HG02870 (cell line): ENCODE measurements around the gene PNLIPRP2.

Source experiments
- ATAC-seq: cut with Tn5 transposase; IDR thresholded peaks from one replicate; pipeline ENCODE4 v1.9.1; 2021; ENCODE audit warnings: mild to moderate bottlenecking, moderate library complexity; ENCODE audit not compliant: unreplicated experiment

Gene PNLIPRP2

DNA sequence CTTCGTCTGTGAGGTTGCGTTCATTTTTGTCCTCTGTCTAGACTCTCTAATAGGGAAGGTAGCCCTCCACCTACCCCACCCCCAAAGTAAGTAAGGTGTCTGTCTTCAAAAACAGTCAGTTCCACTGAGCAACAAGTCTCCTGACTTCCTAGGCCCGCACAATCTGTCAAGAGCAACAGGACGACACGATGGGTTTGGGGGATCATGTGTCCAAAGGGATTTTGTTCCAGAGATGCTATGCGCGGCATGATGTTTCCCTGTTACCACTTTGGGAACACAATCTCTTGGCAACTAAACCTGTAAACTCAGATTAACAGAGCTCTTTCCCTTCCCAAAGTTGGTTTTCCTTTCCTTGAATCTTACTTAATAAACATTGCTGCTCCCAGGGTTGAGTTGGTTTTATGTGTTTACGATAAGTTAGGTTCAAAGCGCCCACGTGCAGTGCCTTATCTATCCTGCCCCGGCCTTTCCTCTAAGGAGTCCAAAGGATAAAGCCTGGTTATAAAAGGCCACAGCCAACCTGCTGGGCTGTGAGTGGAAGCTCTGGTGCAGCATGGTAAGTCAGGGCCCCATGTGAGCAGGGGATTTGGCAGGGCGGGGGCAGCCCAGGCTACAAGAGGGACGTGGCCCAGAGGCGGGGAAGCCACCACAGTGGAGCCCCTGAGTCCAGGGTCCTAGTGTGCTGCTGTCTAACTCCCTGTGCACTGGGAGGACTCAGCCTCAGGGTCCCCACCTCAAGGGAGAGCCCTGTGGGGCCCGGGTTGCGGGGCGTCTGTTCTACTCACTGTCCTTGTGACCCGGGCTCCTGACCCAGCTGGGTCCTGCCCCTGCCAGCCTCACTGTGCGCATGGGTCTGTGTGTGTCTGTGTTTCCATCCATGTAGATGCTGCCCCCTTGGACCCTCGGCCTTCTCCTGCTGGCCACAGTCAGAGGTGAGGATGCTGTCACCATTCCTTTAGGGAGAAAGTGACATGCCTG is at the start of gene PNLIPRP2:
PNLIPRP2 (plus strand) TSS at position 531 of the 978 bp plus-strand sequence.
- no peak for ATAC-seq

GRCh38 chr10:116574797-116575196 is 46.0 kb upstream of the PNLIPRP2 start:
- ATAC-seq = no peak

DNA sequence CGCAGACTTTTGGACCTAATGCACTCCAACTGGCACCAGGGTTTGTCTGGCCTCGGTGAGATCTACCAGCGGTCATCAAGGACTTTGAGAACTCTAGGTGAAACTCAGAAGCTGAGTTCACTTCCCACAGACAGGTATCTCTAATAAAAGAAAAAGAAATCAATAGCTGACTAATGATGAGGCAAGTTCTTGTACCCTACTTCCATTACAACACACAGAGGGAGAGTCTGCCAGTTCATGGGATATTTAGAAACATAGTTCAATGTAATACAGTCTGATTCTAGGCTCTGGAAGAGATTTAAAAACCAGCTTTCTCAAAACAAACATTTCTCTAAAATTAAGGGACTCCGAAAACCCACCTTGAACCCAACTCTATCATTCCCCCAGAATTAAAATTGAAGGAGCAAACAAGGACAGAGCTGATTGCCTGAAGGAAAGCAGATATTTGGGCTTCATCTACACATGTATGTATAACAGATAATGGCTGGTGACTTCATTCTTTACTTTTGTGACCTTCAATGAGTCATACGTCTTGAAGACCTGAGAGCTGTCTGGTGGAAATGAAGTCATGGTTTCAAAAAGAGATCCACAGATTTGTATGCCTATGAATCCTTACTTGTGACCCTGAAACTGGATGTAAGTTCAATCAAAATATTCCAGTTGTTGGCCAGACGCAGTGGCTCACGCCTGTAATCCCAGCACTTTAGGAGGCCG is 32.7 kb upstream of the PNLIPRP2 start:
- ATAC-seq = no peak

DNA sequence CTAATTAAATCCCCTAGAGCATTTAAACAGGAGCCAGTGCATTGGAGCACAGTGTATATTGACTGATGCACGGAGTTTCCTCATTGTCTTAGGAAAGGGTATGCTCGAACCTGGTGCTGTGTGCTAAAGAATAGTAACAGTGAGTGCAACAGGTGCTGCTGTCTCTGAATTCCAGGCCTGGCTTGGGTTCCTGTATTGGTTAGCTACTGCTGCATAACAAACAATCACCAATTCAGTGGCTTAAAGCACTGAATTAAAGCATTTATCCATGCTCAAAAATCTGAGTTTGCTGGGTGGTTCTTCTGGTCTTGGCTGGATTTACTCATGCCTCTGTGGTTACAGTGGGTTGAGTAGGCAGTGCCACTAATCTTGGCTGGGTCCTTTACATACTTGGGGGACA is 31.8 kb upstream of the PNLIPRP2 start:
- ATAC-seq = no peak

DNA sequence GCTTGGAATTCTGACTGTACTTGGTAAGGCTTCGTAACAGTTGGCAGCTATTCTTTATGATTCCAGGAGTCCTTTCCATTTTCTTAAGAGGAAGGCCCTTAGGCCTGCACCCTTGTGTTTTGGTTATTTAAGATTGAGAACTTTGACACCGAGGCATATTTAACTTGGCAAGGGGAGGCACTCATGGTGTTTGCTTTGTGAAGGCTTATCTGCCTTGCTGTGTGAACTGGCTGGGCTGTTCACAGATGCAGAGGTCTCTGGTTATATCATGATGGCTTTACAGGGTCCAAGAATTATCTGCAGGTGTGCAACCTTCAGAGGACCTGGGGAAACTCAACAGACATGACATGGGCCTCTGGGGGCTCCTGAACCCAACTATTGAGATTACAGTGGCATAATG is 30.8 kb upstream of the PNLIPRP2 start:
- ATAC-seq = no peak

- no peak for ATAC-seq
These were observed 29.9 kb upstream of the PNLIPRP2 start, which contains the start of gene PNLIPRP1 for GRCh38 chr10:116590590-116591444. TSS of gene PNLIPRP1 (plus strand) at chr10:116590959. CDS start at chr10:116591130, 171 bp downstream.

- ATAC-seq = no peak
These were observed 27.5 kb upstream of the PNLIPRP2 start for GRCh38 chr10:116593139-116593740.

DNA sequence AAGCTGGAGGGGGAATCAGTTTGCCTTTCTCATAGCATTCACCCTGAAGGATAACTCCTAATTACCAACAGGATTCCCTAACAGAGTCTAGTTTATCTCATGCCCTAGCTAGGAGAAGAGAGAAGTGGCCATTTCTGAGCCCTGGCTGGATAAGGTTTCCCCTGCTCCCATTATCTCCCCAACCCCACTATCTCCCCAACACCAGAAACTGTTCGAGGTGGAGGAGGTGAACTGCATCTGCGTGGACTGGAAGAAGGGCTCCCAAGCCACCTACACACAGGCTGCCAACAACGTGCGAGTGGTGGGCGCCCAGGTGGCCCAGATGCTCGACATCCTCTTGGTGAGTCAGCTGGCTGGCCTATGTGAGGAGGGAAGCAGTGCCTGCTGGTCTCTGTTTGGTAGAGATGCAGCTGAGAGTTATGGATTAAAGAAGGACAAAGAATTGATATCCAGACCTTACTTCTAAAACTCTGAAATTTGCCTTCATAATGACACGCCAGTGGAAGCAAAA is 26.2 kb upstream of the PNLIPRP2 start:
- ATAC-seq = no peak

DNA sequence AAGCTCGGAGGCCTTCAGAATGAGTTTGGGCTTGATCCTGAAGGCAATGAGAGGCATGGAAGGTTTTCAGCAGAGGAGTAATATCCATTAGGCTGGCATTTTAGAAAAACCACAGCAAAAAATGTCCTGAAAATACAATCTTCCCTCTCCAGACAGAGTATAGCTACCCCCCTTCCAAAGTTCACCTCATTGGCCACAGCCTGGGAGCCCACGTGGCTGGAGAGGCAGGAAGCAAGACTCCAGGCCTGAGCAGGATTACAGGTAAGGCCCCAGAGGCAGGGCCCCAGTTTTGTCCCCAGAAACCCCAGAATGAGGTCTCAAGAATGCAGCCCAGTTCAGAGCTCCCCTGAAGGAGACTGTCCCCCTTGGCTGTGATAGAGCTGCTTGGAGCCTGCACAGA is 24.7 kb upstream of the PNLIPRP2 start:
- ATAC-seq = no peak

GRCh38 chr10:116597543-116597942 is 23.2 kb upstream of the PNLIPRP2 start:
- ATAC-seq = no peak

DNA sequence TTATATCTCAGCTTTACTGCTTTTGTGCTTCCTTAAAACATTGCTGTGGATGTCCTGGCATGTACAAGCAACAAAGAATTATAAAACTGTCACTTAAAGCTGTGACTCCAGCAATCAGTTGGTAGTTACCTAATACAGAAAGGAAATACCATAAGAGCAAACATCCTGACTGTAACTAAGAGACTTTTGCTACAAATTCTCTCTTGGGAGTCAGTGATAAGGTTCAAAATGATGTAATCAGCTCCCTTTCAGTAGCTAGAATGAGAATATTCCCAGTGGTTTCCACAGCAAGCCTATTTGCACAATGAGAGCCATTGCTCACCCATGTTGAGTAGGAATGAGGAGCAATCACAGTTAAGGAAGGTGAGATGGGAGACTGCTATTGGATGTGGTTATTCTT is 22.4 kb upstream of the PNLIPRP2 start:
- ATAC-seq = no peak

DNA sequence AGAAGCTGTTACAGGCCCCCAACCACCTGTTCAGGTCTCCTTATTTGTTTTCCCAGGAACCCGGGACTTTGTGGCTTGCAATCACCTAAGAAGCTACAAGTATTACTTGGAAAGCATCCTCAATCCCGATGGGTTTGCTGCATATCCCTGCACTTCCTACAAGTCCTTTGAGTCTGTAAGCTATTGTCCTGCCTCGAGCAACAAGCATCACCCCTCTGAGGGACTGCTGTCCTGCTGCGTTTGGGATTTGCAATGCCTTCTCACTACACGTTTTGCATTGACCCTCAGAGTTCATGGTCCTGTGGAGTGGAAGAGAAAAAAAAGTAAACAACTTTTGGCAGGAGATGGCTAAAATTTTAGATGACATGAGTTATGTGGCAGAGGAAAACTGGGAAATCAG is 20.8 kb upstream of the PNLIPRP2 start:
- no peak for ATAC-seq

DNA sequence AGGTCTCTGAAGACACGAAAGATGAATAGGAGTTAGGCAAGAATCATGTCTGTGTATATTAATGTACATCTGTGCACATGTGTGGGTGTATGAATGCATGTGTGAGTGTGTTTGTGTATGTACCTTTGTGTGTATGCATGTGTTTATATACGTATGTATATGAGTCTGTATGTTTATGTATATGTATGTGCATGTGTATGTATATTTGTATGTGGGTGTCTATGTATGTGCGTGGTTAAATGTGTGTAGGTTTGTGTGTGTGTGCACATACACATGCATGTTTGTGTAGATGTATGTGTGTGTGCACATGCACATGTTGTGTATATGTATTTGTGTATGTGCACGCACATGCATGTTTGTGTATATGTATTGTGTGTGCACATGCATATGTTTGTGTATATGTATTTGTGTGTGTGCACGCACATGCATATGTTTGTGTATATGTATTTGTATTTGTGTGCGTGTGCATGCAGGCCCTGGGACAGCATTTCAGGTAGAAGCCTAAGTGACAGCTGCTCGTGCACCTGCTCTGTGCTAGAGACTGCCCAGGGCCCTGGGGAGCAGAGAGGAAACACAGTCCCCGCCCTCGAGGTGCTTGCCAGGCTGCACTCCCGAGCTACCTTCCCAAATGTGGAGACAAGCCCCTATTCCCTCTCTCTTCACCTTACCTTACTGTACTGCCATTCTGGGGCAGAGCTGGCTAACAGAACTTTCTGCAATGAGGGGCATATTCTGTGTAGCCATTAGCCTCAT is 17.9 kb upstream of the PNLIPRP2 start:
- ATAC-seq = no peak

GRCh38 chr10:116606061-116606483 is 14.7 kb upstream of the PNLIPRP2 start:
- no peak for ATAC-seq

DNA sequence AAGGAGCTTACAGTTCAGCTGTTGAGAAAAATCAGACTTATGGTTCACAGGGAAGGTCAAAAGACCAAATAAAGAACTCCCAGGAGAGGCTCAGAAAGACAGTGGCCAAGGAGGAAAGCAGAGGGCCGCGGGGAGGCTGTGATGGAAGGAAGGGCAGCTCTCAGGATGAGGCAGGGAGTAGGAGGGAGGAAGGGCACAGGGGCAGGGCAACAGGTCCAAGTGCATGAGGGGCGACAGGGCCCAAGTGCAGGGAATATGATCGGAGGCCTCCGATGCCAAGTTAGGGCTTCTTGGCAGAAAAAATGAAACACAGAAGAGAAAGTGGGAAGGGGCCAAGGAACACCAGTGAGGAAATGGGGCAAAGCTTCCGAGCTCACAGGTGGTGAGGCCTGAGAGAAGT is 13.4 kb upstream of the PNLIPRP2 start:
- ATAC-seq = no peak

- ATAC-seq = no peak
These were observed 11.8 kb upstream of the PNLIPRP2 start for GRCh38 chr10:116608686-116609594.

DNA sequence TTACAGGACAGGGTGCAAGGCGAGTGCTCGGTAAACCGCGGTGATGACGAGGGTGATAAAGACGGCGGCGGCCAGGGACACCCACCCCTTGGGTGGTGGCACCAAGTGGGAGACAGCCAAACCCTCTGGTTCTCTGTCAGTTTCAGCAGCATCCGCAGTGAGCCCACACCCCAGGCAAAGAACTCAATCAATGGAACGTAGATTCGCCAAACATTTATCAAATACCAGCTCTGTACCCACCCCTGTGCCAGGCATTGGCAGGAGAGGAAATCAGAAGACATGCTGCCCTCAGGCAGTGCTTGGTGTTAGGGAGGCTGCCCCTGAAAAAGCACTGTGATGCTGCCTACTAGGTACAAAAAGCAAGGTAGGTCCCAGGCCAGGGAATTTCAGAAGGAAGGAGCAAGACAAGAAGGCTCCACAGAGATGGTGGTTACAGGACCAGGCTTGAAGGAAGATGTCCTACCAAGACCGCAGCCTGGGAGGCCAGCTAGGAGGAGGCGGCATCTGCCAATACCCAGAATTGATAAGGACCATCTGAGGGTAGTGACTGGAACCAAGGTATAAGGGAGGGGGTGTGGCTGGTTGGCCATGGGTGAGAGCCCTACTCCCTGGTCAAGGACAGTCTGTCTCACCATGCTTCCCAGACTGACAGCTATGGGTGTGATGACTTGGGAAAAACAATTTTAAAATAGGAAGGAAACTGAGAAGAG is 10.2 kb upstream of the PNLIPRP2 start:
- ATAC-seq = no peak

- no peak for ATAC-seq
These were observed 9.6 kb upstream of the PNLIPRP2 start for GRCh38 chr10:116611153-116611545.
